ENCODE data around the gene MSLN. TPM values are rescaled to one million over a fixed set of nuclear protein-coding genes. Genes with fewer than 3 reads are reported as not detected.

MSLN gene
- polyA plus RNA-seq, 4 donors, result 2.3 to 27.1 (median 12.3) TPM

DNA sequence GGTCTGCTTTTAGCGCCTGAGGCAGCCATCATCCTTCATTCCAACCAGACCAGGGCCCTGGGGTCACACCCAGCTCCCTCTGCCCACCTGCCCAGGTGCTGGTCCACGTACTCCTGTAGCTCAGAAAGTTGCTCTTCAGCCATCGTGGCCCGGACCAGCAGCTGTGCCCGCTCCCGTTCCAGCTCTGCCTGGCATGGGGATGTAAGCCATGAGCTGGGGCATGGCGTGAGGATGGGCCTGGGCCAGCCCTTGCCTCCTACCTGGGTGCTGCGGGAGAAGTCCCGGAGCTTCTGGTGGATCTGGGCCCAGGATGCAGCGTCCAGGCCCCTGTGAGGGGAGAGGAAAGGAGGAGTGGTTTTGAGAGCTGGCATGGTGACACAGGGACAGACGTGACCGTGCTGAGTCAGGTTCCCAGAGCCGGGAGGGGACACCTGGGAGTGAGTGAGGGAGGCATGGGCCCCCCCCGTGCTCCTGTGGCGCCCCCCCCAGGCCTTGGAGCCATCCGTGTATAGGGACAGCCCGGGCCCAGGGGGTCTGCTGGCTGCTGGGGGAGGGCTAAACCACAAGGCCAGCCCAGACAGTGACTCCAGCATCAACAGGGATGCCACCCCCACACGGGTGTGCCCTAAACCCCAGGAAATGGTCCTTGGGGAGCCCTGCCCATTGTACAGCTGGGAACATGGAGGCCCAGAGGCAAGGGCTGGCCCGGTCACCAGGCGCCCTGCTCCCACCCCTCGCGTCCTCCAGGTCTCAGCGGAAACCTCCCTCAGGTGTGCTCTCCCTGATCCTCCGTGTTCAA, 37.5 kb upstream of the MSLN start:
- no peak for DNase-seq (ENCODE audit: low read depth in 4 of 4, low spot score in 3 of 4)

DNA sequence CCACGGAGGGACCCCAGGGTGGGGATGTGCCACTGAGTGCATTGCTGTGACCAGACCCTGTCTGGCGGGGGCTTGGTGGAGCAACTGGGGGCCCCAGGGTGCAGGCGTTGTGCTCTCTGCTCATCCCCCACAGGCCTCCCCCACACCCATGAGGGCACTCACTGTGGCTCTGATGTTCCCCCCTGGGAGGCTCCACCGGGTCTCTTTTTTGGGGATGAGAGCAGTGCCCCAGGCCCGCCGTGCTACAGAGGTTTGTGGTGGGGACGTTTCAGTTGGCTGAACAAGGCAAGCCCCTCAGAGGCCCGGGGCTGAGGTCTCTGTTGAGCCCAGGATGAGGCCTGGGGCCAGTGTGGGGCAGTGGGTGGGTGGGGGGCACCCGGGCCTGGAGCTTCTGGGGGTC, 36.8 kb upstream of the MSLN start:
- no peak for DNase-seq (ENCODE audit: low read depth in 4 of 4, low spot score in 3 of 4)

DNA sequence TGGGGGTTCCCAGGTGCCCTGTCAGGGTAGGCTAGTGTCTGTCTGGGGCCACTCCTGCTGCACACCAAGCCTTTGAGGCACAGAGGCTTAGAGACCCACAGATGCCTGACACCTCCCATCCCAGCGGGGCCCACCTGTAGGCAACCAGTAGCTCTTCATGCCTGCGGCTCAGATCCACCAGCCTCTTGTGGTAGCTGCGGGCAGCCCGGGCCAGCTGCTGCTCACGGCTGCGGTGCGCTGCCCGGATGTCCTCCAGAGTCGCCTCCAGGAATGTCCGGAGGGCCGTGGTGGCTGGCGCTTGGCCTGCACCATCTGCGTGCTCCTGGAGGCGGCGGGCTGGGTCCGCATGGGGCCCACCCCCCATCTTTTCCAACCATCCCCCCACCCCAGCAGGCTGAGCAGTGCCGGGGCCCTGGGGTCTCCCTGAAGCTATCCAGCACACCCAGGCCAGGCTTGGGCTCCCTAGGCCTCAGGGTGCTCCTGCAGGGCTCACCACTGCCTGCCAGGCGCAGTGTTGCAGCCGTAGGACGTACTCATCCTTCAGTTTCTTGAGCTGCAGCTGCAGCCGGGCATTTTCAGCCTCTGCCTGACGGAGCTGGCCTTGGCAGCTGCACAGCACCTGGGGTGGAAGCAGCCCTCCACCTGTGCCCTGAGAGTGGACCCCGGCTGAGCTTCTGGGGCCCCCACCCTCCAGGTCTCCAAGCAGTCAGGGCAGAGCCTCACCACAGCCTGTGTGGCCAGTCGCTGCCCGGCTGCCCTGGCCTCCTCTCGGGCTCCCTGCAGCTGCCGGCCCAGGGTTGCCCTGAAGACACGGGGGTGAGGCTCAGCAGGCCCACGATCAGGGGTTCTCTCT, 36.1 kb upstream of the MSLN start:
- no peak for DNase-seq (ENCODE audit: low read depth in 4 of 4, low spot score in 3 of 4)

GRCh38 chr16:725041-725376, 35.5 kb upstream of the MSLN start:
- DNase-seq (ENCODE audit: low read depth in 4 of 4, low spot score in 3 of 4), result no peak

- no peak for DNase-seq (ENCODE audit: low read depth in 4 of 4, low spot score in 3 of 4)
These were observed 34.9 kb upstream of the MSLN start for GRCh38 chr16:725463-726187.

DNA sequence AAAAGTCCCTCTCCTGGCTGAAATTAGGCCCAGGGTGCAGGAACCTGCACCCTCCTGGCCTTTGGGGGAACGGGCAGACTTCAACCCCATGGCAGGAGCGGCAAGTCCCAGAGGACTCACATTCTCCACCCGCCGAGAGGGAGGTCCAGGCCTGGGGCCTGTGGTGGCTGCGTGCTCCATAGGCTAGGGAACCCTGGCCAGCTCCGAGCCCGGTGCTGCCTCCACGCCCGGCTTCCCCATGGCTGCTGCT, 34.4 kb upstream of the MSLN start:
- no peak for DNase-seq (ENCODE audit: low read depth in 4 of 4, low spot score in 3 of 4)

GRCh38 chr16:726438-727290, 33.9 kb upstream of the MSLN start, which contains the start of the genes CCDC78 and HAGHL:
Gene CCDC78 (minus strand): TSS chr16:726443. CDS start chr16:726367, 76 bp downstream.
Gene HAGHL (plus strand): TSS chr16:727106. CDS start chr16:727510, 404 bp downstream.
- no peak for DNase-seq (ENCODE audit: low read depth in 4 of 4, low spot score in 3 of 4)

GRCh38 chr16:727291-727977, 33.1 kb upstream of the MSLN start:
- no peak for DNase-seq (ENCODE audit: low read depth in 4 of 4, low spot score in 3 of 4)

- DNase-seq (ENCODE audit: low read depth in 4 of 4, low spot score in 3 of 4), result no peak
These were observed 32.2 kb upstream of the MSLN start for GRCh38 chr16:728131-728889.

GRCh38 chr16:728890-729744, 31.4 kb upstream of the MSLN start:
- no peak for DNase-seq (ENCODE audit: low read depth in 4 of 4, low spot score in 3 of 4)

DNA sequence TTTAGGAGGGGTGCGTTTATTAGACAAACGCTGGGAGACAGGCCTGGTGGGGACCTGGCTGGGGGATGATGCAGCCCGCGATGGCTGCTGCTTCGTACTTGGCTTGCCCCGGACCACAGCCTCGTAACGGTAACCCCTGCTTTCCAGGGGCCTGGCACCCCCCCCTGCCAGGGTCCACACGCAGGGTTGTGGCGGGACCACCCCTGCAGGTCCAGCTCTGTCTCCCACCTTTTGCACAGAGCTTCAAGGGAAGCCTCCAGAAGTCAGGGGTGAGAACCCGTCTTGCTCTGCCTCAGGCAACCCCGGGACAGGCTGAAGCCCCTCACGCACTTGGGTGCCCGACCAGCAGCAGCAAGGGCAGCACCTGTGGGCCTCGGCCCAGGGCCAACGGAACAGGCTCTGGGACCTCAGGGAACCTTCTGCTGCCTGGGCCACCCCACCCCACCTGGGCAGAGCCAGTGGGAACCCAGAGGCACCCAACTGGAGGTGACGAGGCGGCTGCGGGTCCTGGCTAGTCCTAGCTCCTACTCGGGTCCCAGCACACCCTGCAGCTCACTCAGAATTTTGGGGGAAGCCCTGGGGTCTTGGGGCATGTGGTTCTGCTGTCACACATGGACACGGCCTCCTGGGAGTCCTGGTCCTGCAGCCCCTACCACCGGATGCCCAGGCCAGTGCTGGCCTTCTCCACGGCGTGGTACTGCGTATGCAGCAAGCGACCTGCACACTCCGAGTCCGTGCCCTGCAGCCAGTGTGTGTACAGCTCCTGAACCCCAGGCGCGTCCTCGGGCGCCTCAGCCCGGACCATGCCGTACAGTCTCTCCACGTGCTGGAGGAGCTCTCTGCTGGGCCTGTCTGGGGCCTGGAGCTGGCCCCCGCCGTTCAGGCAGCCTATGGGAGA, 30.5 kb upstream of the MSLN start:
- DNase-seq (ENCODE audit: low read depth in 4 of 4, low spot score in 3 of 4), result no peak

GRCh38 chr16:730666-731509, 29.6 kb upstream of the MSLN start:
- DNase-seq (ENCODE audit: low read depth in 4 of 4, low spot score in 3 of 4), result no peak

DNA sequence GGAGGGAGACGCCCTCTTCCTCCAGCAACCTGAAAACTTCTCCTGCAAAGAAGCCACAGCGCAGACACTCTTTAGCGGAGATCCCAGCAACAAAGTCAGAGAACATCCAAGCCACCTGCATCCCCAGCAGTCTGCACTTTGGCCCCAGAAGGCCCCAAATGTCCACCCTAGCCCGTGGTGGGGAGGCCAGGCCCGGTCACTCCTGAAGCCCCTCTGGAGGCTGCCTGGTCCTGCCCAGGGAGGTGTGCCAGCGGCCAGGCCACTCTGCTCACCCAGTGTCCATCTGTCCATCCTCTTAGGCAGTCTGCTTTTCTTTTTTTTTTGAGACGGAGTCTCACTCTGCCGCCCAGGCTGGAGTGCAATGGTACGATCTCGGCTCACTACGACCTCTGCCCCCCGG, 28.2 kb upstream of the MSLN start:
- no peak for DNase-seq (ENCODE audit: low read depth in 4 of 4, low spot score in 3 of 4)

- DNase-seq (ENCODE audit: low read depth in 4 of 4, low spot score in 3 of 4), result no peak
These were observed 27.6 kb upstream of the MSLN start for GRCh38 chr16:732936-733335.

DNA sequence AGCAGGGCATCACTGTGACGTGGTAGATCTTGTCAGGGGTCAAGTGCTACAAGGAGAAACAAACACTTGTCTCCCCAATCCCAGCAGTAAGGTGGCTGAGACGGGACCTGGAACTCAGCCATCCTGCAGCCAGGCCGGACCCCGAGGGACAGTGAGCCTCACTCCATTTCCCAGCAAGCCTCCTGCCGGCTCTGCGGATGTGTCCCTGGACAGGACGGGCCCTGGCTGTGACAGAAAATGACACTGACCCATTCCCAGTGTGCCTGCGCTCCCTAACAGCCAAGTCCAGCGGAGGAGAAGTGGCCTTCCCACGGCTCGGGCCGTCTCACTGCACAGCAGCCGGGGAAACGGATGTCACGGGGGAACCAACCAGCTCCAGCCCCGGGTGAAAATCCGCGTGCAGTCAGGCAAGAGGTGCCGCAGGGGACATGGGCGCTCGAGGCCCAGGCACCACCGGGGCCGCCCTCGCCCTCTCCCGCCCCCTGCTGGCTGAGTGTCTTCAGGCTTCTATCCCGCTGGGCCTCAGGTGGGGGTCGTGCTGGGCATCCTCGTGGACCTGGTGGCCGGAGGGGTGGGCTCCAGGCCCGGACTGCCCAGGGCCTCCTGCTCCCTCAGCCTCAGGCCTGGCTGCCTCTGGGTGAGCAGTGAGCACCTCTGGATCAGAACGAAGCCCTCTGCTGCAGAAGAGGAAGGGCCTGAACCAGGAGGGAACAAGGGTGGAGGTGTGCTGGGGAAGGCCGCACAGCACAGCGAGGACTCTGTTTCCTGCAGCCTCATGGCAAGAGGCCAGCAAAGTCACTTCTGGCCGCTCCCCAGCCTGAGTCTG, 26.9 kb upstream of the MSLN start:
- DNase-seq (ENCODE audit: low read depth in 4 of 4, low spot score in 3 of 4), result no peak

Data from left renal pelvis (tissue), 4 donors.